Activated CD4-positive, alpha-beta T cell treated with anti-CD3 and anti-CD28 coated beads, Interleukin-2, amount 50 U/mL, for 16 hours (primary cell): Measurements from ENCODE around the gene MEGF11.
"Not testable (repeated sequence)": the region's sequence is repeated elsewhere in the genome, so short reads cannot be mapped to it uniquely, and the experiment has no call there.

Experiments
- DNase-seq: peaks from one replicate; pipeline ENCODE4 v3.0.0-alpha.2; 2020

MEGF11 gene

GRCh38 chr15:65909831-65910230, 343.7 kb downstream of the MEGF11 start:
- no peak for DNase-seq

DNA sequence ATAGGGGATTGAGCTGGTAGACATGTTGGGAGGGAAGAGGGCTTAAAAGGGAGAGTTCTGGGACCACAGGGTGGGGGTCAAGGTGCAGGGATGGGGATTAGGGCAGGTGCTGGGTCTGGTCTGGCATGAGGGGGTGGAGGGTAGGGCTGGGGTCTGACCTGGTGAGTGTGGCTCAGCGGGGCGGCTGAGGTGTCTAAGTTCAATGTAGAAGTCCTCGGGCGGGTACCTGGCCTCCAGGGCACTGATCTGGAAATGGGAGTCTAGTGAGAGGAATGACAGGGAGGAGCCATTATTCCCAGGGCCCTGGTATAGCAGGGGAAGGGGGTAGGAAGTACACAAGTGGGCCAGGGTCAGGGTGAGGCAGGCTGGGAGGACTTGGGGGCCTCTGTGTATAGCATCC, 344.7 kb downstream of the MEGF11 start:
- no peak for DNase-seq

DNA sequence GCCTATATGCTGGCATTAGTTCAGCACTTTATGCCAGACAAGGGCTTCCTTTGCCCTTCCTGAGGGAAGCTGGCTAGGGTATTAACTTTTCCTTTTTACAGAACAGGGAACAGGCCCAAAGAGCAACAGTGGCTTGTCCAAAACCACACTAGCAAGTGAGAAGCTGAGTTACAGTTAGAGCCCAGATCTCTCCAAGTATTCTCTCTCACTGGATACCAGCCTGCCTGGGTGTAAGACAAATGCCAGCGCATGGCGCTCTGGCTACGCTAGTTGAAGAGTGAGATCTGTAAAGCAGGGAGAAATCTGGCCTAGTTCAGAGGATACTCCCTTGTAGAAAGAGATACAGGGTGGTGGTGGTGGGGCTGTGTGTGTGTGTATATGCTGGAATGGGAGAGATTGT, 345.9 kb downstream of the MEGF11 start:
- no peak for DNase-seq

DNA sequence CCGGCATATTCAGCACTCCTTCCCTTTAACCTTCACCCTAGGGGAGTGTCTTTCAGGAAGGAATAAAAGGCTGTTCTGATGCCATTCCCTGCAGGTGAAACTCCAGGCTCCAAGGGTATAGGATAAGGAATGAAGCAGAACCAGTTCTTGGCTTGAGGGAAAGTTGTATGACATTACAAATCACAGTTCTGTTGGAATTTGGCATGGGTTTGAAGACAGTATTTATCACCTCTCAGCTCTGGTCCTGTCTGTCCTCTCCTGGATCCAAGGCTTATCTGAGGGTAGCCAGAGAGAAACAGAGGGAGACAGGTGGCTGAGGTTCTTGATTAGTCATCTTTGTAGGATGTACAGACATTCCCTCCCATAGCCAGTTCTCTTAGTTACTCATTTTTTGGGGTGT, 347.2 kb downstream of the MEGF11 start:
- no peak for DNase-seq

- DNase-seq = no peak
These were observed 349.2 kb downstream of the MEGF11 start for GRCh38 chr15:65904301-65904700.

DNA sequence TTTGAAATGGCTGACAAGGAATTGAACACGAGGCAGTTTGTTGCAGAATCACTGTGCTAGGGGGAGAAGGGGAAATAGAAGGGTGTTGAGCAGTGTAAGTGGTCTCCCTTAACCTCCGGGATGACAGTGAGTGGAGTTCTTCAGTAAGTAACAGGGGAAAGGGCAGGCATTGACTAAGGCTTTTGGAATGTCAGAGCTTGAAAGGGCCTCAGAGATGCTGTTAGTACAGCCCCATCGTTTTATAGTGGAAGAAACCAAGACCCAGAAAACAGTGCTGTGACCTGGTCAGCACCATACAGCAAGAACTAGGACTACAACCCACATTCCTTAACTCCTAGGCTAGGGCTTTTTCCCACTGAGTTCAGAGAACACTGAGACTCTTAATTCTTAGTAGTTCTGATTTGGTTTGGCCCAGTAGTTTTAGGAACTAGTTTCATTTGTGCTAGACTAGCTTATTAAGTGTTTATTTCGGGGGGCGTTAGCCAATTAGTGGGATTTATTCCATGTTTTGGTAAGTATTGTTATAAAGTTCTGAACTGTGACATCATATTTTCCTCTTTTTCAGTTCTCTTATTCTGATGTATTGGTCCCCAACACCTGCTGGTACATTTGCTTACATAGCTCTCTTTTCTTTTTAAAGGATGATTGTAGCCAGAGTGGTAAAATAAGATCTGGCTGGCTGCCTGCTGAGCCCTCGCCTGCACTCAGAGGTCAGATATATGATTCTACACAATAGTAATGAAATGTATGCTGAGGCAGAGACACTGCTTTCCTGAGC, 350.1 kb downstream of the MEGF11 start:
- DNase-seq = no peak

GRCh38 chr15:65902373-65902772, 351.2 kb downstream of the MEGF11 start:
- peak; percentile 35 for DNase-seq

GRCh38 chr15:65901836-65902235, 351.7 kb downstream of the MEGF11 start:
- DNase-seq = no peak

GRCh38 chr15:65901336-65901735, 352.2 kb downstream of the MEGF11 start:
- DNase-seq = no peak

GRCh38 chr15:65900488-65900887, 353.1 kb downstream of the MEGF11 start:
- DNase-seq = no peak

DNA sequence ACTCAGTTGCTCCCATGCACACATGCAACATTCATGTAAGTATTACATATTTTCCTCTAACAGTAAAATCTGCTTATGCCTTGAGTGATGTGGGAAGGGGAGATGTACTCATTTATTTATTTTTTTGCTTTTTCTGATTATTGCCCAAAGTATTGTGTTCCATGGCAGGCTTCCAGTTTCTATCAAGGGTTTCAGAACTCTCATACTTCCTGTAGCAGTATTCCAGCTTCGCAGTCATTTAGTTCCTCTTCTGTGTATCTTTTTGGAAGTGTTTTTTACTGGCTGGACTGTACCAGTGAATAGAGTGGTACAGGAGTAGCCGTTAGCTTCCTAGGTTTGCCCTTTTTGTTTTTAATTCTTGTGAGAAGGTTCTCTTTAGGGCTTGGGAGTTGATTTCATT, 357.3 kb downstream of the MEGF11 start:
- no peak for DNase-seq

- no peak for DNase-seq
These were observed 360.5 kb downstream of the MEGF11 start for GRCh38 chr15:65893060-65893459.

DNA sequence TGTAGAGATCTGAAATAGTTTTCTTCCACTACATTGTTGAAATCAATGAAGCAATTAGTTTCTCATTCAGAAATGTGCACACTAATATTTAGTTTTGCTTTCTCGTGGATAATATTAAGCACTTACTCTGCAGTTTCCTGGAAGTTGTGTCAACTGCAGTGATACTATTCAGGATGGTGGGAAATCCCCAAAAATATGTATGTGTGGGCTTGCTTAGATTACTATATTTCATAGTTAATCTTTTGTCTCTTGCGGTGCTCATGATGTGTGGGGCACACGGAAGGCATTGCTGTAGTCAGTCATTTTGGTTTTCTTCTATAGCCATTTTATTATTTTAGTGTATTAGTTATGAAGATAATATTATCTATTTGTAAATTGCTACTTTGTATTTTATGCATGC, 364.6 kb downstream of the MEGF11 start:
- DNase-seq = peak; percentile 59

DNA sequence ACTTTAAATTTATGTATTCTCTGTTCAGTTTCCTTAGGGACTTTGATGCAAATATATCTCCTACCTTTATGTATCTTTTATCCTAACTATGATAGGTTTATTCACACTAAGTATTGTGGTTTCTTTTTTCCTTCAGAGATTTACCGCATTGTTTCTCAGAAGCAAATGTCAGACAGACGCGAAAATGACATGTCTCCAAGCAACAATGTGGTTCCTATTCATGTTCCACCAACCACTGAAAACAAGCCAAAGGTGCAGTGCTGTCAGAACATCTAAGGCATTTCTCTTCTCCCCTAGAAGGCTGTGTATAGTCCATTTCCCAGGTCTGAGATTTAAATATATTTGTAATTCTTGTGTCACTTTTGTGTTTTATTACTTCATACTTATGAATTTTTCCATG, 366.0 kb downstream of the MEGF11 start:
- peak; percentile 79 for DNase-seq

DNA sequence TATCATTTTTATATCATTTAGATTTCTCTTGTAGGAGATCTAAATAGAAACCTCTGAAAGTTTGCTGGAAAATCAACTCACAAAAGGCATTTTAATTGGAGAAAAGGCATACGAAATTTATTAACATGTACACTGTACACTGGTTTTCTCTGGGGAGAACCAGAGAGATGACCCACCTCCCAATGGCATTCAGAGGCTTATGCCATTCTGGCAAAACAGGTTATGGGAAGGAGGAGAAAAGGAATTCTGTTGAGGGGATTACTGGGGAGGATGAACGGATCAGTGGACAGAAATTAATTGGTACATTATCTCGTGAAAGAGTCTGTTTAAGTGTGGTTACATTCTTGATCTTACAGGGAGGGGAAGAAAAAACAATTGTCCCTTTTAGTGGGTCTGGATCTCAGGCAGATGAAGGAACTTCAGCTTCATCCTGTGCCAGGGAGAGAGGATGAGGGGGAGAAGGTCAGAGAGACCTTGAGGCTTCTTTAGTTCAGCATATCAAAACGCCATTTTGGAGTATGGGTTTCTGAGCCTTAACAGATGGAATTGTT, 367.8 kb downstream of the MEGF11 start:
- no peak for DNase-seq

DNA sequence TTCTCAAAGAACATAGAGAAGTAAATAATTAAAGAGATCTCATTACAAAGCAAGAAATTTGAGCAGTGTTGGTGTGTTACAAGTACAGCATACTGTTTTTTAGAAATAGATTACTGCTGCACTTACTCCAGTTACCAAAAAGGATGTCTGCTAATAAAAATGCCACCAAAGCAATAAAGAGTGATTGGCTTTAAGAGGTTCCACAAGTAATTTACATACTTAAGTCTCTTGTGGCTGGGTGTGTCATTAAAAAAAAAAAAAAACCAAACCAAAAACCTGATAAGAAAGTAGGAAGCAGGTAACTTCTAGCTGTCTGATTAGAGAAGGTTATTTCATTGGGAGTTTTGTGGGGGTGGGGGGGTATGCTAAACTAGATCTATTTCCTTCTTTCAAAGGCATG, 369.0 kb downstream of the MEGF11 start:
- no peak for DNase-seq

DNA sequence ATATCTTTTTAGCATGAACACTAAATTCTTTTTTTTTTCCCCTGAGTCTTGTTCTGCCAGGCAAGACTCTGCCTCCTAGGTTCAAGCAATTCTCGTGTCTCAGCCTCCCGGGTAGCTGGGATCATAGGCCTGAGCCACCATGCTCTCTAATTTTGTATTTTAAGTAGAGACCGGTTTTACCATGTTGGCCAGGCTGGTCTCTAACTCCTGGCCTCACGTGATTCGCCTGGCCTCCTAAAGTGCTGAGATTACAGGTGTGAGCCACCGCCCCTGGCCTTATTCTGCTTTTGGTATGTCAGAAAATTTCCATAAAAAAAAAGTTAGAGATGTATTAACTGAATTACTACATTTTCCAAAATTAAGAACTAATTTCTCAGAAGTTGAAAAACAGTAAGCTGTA, 370.0 kb downstream of the MEGF11 start:
- DNase-seq = no peak

DNA sequence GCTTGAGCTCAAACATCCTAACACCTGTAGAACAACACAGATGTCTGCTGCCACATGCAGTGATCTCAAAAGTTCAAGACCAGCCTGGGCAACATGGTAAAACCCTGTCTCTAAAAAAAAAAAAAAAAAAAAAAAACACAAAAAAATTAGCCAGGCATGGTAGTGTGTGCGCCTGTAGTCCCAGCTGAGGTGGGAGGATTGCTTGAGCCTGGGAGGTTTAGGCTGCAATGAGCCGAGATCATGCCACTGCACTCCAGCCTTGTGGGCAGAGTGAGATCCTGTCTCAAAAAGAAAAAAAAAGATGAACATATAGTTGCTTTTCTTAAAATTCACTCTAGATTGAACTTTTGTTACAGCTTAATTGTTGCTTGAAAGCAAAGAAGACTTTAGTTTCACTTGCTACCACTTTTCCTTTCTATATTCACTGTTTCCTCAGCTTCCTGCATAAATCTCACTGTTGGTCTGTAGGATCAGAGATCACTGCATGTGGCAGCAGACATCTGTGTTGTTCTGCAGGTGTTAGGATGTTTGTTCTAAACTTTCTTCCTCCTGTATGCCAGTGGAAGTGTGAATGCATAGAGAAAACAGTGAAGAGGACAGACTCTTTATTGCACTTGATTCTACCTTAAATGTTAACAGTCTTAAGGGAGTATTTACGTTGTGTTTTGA, 371.6 kb downstream of the MEGF11 start:
- no peak for DNase-seq

- peak; percentile 37 for DNase-seq
These were observed 375.8 kb downstream of the MEGF11 start for GRCh38 chr15:65877749-65878148.

- no peak for DNase-seq
These were observed 378.1 kb downstream of the MEGF11 start for GRCh38 chr15:65875458-65875857.

DNA sequence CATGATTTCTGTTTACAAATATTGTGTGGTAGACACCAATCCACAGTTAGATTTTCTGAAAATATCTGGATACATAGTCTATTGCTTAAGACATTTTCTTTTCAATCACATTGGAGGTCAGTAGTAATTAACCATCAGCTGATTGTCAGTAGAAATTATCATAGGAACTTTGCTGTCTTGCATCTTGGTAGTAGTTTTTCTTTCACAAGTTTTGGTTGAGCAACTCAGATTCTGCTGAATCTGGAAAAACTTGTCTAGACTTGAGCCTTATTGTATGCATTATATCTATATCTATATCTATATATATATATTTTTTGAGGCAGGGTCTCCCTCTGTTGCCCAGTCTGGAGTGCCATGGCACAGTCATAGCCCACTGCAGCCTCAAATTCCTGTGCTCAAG, 380.3 kb downstream of the MEGF11 start:
- DNase-seq = no peak

GRCh38 chr15:65872596-65872995, 381.0 kb downstream of the MEGF11 start:
- DNase-seq = peak; percentile 6

DNA sequence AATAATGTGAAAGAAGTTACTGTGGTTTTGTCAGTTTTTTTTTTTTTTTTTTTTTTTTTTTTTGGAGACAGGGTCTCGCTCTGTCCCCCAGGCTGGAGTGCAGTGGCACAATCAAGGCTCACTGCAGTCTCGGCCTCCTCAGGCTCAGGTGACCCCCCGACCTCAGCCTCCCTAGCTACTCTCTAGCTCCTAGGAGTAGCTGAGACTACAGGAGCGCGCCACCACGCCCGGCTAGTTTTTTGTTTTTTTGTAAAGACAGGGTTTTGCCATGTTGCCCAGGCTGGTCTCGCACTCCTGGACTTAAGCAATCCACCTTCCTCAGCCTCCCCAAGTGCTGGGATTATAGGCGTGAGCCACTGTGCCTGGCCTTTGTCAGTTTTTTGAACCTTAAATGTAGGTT, 381.7 kb downstream of the MEGF11 start:
- not testable (repeated sequence) for DNase-seq

- peak; percentile 37 for DNase-seq
These were observed 382.5 kb downstream of the MEGF11 start for GRCh38 chr15:65870889-65871533.
